ENCODE data around the gene NDUFS8. TPM values are rescaled to one million over a fixed set of nuclear protein-coding genes. Genes with fewer than 3 reads are reported as not detected.

NDUFS8 gene
- total and polyA plus RNA-seq, 2 donors (not counting 1 experiment from before 2014, with no cell fraction given) = 73.9 to 84.6 TPM

DNA sequence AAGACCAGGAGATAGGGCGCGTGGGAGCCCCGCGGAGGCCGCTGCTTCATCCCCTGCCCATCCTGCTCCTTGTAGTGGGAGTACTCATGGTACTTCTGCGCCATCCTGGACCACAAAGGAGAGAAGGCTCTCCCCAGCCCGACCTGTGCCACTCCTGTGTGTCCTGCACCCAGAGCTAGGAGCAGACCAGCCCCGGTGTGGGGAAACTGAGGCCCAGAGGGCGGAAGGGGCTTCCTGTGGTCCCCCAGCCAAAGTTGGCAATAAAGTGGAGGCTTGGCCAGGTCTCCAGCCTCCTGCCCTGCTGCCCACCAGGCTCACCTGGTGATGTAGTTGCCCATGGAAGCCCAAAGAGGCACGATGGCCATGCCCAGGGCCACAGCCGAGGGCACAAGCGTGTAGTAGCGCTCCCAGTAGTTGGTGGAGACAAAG, 31.3 kb upstream of the NDUFS8 start:
- POLR2A ChIA-PET = no interaction called here
- H3K27ac ChIP-seq (ENCODE audit: low read length in 2 of 2) = peak overlapping the region; percentile 40 to 61
- H3K9me3 Mint-ChIP-seq (ENCODE audit: insufficient read depth) = no peaks in the 10 kb centered on the region

GRCh38 chr11:67999704-68000103, 30.8 kb upstream of the NDUFS8 start:
- TF ChIP-seq CTCF (IDR thresholded peaks at IDR 0.05) (no peak), EZH2 (IDR thresholded peaks at IDR 0.05; ENCODE audit: borderline replicate concordance, insufficient read depth, low read depth, low read length, poor library complexity, severe bottlenecking) (no peak)
- POLR2A ChIA-PET = no interaction called here
- Histone ChIP-seq H3K36me3 (replicated peaks in 1 of 2; ENCODE audit: control extremely low read depth in 1 of 2, control insufficient read depth in 1 of 2, extremely low read depth in 1 of 2, insufficient read depth in 2 of 2, low read length in 1 of 2) (peaks cover 5 to 64% of the 10 kb centered on the region in 2 experiments), H3K9ac (ENCODE audit: low read length) (no peak overlapping the region), H3K27ac (ENCODE audit: low read length in 2 of 2) (peak overlapping the region; percentile 40 to 61), H2AFZ (ENCODE audit: insufficient read depth, low read depth, low read length, poor library complexity, severe bottlenecking) (no peak overlapping the region), H3K4me2 (replicated peaks; ENCODE audit: low read depth, low read length, poor library complexity, severe bottlenecking) (peak overlapping the region; percentile 21), H3K27me3 (replicated peaks in 1 of 4; ENCODE audit: control extremely low read depth in 1 of 4, control insufficient read depth in 3 of 4, insufficient read depth in 4 of 4, low read length in 3 of 4) (no peaks in the 10 kb centered on the region), H3K4me3 (ENCODE audit: control extremely low read depth in 1 of 5, extremely low read depth in 1 of 5, insufficient read depth in 1 of 5, low read depth in 2 of 5, low read length in 4 of 5) (no peak overlapping the region), H4K20me1 (ENCODE audit: control insufficient read depth, insufficient read depth, low read length, poor library complexity, severe bottlenecking) (peaks cover 62% of the 10 kb centered on the region), H3K9me3 (ENCODE audit: control extremely low read depth in 1 of 3, control insufficient read depth in 2 of 3, insufficient read depth in 1 of 3, low read length in 2 of 3) (no peaks in the 10 kb centered on the region), H3K79me2 (ENCODE audit: control insufficient read depth, insufficient read depth, low read length) (peaks cover 58% of the 10 kb centered on the region), H3K4me1 (ENCODE audit: control insufficient read depth in 2 of 2, insufficient read depth in 2 of 2, low read length in 2 of 2) (peaks cover 57 to 85% of the 10 kb centered on the region in 2 donors)
- no peak overlapping the region for H3K4me3 Mint-ChIP-seq
- intact Hi-C loops (cut with micrococcal nuclease) = loop anchor here (10.0 kb wide), 1 partner anchor 445 kb away; no protein-coding TSS in a partner anchor
- CTCF ChIA-PET = no interaction called here
- ATAC-seq (ENCODE audit: low read depth) = no peak
- H3K27ac Mint-ChIP-seq = peak overlapping the region; percentile 81
- 100% methylated on average over 3 of the region's 5 CpGs for WGBS (ENCODE audit: insufficient coverage)
- DNase-seq = no peak
- H3K9me3 Mint-ChIP-seq (ENCODE audit: insufficient read depth) = no peaks in the 10 kb centered on the region
- peaks cover 55% of the 10 kb centered on the region for H3K4me1 Mint-ChIP-seq
- no peaks in the 10 kb centered on the region for H3K27me3 Mint-ChIP-seq

More for the DNA sequence above, 31.3 kb upstream of the NDUFS8 start:
- Histone ChIP-seq H3K4me1 (ENCODE audit: control insufficient read depth in 2 of 2, insufficient read depth in 2 of 2, low read length in 2 of 2) (peaks cover 56 to 85% of the 10 kb centered on the region in 2 donors), H3K36me3 (replicated peaks in 1 of 2; ENCODE audit: control extremely low read depth in 1 of 2, control insufficient read depth in 1 of 2, extremely low read depth in 1 of 2, insufficient read depth in 2 of 2, low read length in 1 of 2) (peaks cover 5 to 65% of the 10 kb centered on the region in 2 experiments), H3K4me3 (ENCODE audit: control extremely low read depth in 1 of 5, extremely low read depth in 1 of 5, insufficient read depth in 1 of 5, low read depth in 2 of 5, low read length in 4 of 5) (no peak overlapping the region), H3K9ac (ENCODE audit: low read length) (no peak overlapping the region), H2AFZ (ENCODE audit: insufficient read depth, low read depth, low read length, poor library complexity, severe bottlenecking) (no peak overlapping the region), H4K20me1 (ENCODE audit: control insufficient read depth, insufficient read depth, low read length, poor library complexity, severe bottlenecking) (peaks cover 62% of the 10 kb centered on the region), H3K4me2 (replicated peaks; ENCODE audit: low read depth, low read length, poor library complexity, severe bottlenecking) (peak overlapping the region; percentile 21), H3K79me2 (ENCODE audit: control insufficient read depth, insufficient read depth, low read length) (peaks cover 53% of the 10 kb centered on the region), H3K9me3 (ENCODE audit: control extremely low read depth in 1 of 3, control insufficient read depth in 2 of 3, insufficient read depth in 1 of 3, low read length in 2 of 3) (no peaks in the 10 kb centered on the region), H3K27me3 (replicated peaks in 1 of 4; ENCODE audit: control extremely low read depth in 1 of 4, control insufficient read depth in 3 of 4, insufficient read depth in 4 of 4, low read length in 3 of 4) (no peaks in the 10 kb centered on the region)
- H3K27me3 Mint-ChIP-seq = no peaks in the 10 kb centered on the region
- peaks cover 58% of the 10 kb centered on the region for H3K4me1 Mint-ChIP-seq
- peak overlapping the region; percentile 61 for H3K27ac Mint-ChIP-seq
- no peak for TF ChIP-seq EZH2 (IDR thresholded peaks at IDR 0.05; ENCODE audit: borderline replicate concordance, insufficient read depth, low read depth, low read length, poor library complexity, severe bottlenecking)
- no peak for TF ChIP-seq CTCF (IDR thresholded peaks at IDR 0.05)
- ATAC-seq (ENCODE audit: low read depth) (no peak), DNase-seq (no peak)
- WGBS (ENCODE audit: insufficient coverage) = 99% methylated on average over 13 of the region's 13 CpGs
- intact Hi-C loops (cut with micrococcal nuclease) = no loop called here
- no peak overlapping the region for H3K4me3 Mint-ChIP-seq
- CTCF ChIA-PET = no interaction called here

Measured in B cell (primary cell).